Activated CD8-positive, alpha-beta T cell treated with anti-CD3 and anti-CD28 coated beads, Interleukin-2, amount 10 ng/mL, durations not matched to agents 7 days and 5 days (primary cell): ENCODE results near the gene ARHGAP28. TPM values are rescaled to one million over a fixed set of nuclear protein-coding genes. Genes with fewer than 3 reads are reported as not detected.

Experiments used
- ATAC-seq: fragments of 150-1000 bp; cut with Tn5 transposase; one replicate; pipeline ENCODE4 v1.10.0; 2021; ENCODE audit warnings: moderate library complexity
- CTCF ChIA-PET: fragments of 350-600 bp; sonication (Branson Sonifier 250); formaldehyde crosslinking; loops from one replicate; lab custom pipeline; 2021; ENCODE audit warnings: antibody characterized with exemption; lab: Charles Lee
- POLR2A ChIA-PET: fragments of 350-600 bp; sonication (Branson Sonifier 250); formaldehyde crosslinking; loops from one replicate; lab custom pipeline; 2021; ENCODE audit warnings: antibody characterized with exemption; lab: Charles Lee
- DNase-seq: peaks from one replicate; pipeline ENCODE4 v3.0.0-alpha.2; 2020
- H3K27ac Mint-ChIP-seq: one replicate; pipeline ENCODE4 v1.8.0; 2021; ENCODE audit warnings: mild to moderate bottlenecking, mixed read lengths
- H3K27me3 Mint-ChIP-seq: one replicate; pipeline ENCODE4 v1.8.0; 2021; ENCODE audit warnings: low read depth, mixed read lengths
- H3K36me3 Mint-ChIP-seq: one replicate; pipeline ENCODE4 v1.8.0; 2021; ENCODE audit warnings: low read depth, mixed read lengths
- H3K4me1 Mint-ChIP-seq: one replicate; pipeline ENCODE4 v1.8.0; 2021; ENCODE audit warnings: low read depth, mixed read lengths
- H3K4me3 Mint-ChIP-seq: one replicate; pipeline ENCODE4 v1.8.0; 2021; ENCODE audit warnings: mild to moderate bottlenecking, mixed read lengths
- H3K9me3 Mint-ChIP-seq: one replicate; pipeline ENCODE4 v1.8.0; 2022; ENCODE audit warnings: mixed read lengths; ENCODE audit not compliant: insufficient read depth
- total RNA-seq, 2 experiments: library from RNA; stranded (reverse); gene quantifications; one replicate each; pipeline ENCODE4 v1.2.3, GENCODE V29; 2021

ARHGAP28 gene
- total RNA-seq, 2 experiments from 2014 or later, result not detected

- CTCF ChIA-PET, result no interaction called here
- Mint-ChIP-seq H3K4me3 (no peak overlapping the region), H3K9me3 (no peaks in the 10 kb centered on the region), H3K27me3 (no peaks in the 10 kb centered on the region), H3K4me1 (no peaks in the 10 kb centered on the region), H3K27ac (no peak overlapping the region), H3K36me3 (no peaks in the 10 kb centered on the region)
- ATAC-seq (no peak), DNase-seq (no peak)
- POLR2A ChIA-PET, result no interaction called here
Measured at GRCh38 chr18:6719098-6719846, 10.2 kb upstream of the ARHGAP28 start.

GRCh38 chr18:6719910-6720683, 9.4 kb upstream of the ARHGAP28 start:
- ATAC-seq (no peak), DNase-seq (no peak)
- ChIA-PET CTCF (no interaction called here), POLR2A (no interaction called here)
- no peak overlapping the region for H3K27ac Mint-ChIP-seq
- H3K4me3 Mint-ChIP-seq, result no peak overlapping the region
- no peaks in the 10 kb centered on the region for H3K4me1 Mint-ChIP-seq
- H3K27me3 Mint-ChIP-seq, result no peaks in the 10 kb centered on the region
- H3K9me3 Mint-ChIP-seq, result no peaks in the 10 kb centered on the region
- H3K36me3 Mint-ChIP-seq, result no peaks in the 10 kb centered on the region

GRCh38 chr18:6721755-6722154, 7.8 kb upstream of the ARHGAP28 start:
- no peak for ATAC-seq
- H3K9me3 Mint-ChIP-seq, result no peaks in the 10 kb centered on the region
- ChIA-PET POLR2A (no interaction called here), CTCF (no interaction called here)
- H3K36me3 Mint-ChIP-seq, result no peaks in the 10 kb centered on the region
- no peak for DNase-seq
- no peak overlapping the region for H3K4me3 Mint-ChIP-seq
- no peaks in the 10 kb centered on the region for H3K4me1 Mint-ChIP-seq
- no peak overlapping the region for H3K27ac Mint-ChIP-seq
- H3K27me3 Mint-ChIP-seq, result no peaks in the 10 kb centered on the region

- ATAC-seq (no peak), DNase-seq (no peak)
- H3K36me3 Mint-ChIP-seq, result no peaks in the 10 kb centered on the region
- H3K4me1 Mint-ChIP-seq, result no peaks in the 10 kb centered on the region
- no peak overlapping the region for H3K4me3 Mint-ChIP-seq
- ChIA-PET POLR2A (no interaction called here), CTCF (no interaction called here)
- no peaks in the 10 kb centered on the region for H3K27me3 Mint-ChIP-seq
- no peak overlapping the region for H3K27ac Mint-ChIP-seq
- no peaks in the 10 kb centered on the region for H3K9me3 Mint-ChIP-seq
Measured at GRCh38 chr18:6722690-6723089, 6.8 kb upstream of the ARHGAP28 start.

- DNase-seq, result no peak
- CTCF ChIA-PET, result no interaction called here
- H3K4me3 Mint-ChIP-seq, result no peak overlapping the region
- POLR2A ChIA-PET, result no interaction called here
- H3K27ac Mint-ChIP-seq, result no peak overlapping the region
- no peaks in the 10 kb centered on the region for H3K36me3 Mint-ChIP-seq
- H3K4me1 Mint-ChIP-seq, result peaks cover 4% of the 10 kb centered on the region
- peaks cover 12% of the 10 kb centered on the region for H3K27me3 Mint-ChIP-seq
- no peak for ATAC-seq
- H3K9me3 Mint-ChIP-seq, result no peaks in the 10 kb centered on the region
Measured at GRCh38 chr18:6724331-6724730, 5.2 kb upstream of the ARHGAP28 start.

GRCh38 chr18:6728331-6728730, 1.2 kb upstream of the ARHGAP28 start:
- ChIA-PET POLR2A (no interaction called here), CTCF (no interaction called here)
- Mint-ChIP-seq H3K9me3 (no peaks in the 10 kb centered on the region), H3K36me3 (no peaks in the 10 kb centered on the region), H3K27me3 (peaks cover 20% of the 10 kb centered on the region), H3K4me1 (peaks cover 6% of the 10 kb centered on the region), H3K4me3 (no peak overlapping the region), H3K27ac (no peak overlapping the region)
- no peak for ATAC-seq
- no peak for DNase-seq

- Mint-ChIP-seq H3K9me3 (no peaks in the 10 kb centered on the region), H3K4me3 (peak overlapping the region; percentile 47), H3K4me1 (peaks cover 6% of the 10 kb centered on the region), H3K27ac (no peak overlapping the region), H3K36me3 (no peaks in the 10 kb centered on the region), H3K27me3 (peaks cover 20% of the 10 kb centered on the region)
- ChIA-PET POLR2A (no interaction called here), CTCF (no interaction called here)
- DNase-seq, result no peak
- no peak for ATAC-seq
Measured at GRCh38 chr18:6728809-6729246, 688 bp upstream of the ARHGAP28 start.

GRCh38 chr18:6730416-6731221, 1.1 kb downstream of the ARHGAP28 start:
- Mint-ChIP-seq H3K4me1 (peaks cover 6% of the 10 kb centered on the region), H3K27ac (no peak overlapping the region)
- POLR2A ChIA-PET, result no interaction called here

GRCh38 chr18:6731222-6731596, 1.7 kb downstream of the ARHGAP28 start:
- POLR2A ChIA-PET, result no interaction called here
- H3K36me3 Mint-ChIP-seq, result no peaks in the 10 kb centered on the region

More at GRCh38 chr18:6730416-6731221, 1.1 kb downstream of the ARHGAP28 start:
- DNase-seq (no peak), ATAC-seq (no peak)
- Mint-ChIP-seq H3K9me3 (no peaks in the 10 kb centered on the region), H3K36me3 (no peaks in the 10 kb centered on the region), H3K4me3 (no peak overlapping the region), H3K27me3 (peaks cover 20% of the 10 kb centered on the region)
- CTCF ChIA-PET, result no interaction called here

GRCh38 chr18:6732952-6733351, 3.4 kb downstream of the ARHGAP28 start:
- H3K4me1 Mint-ChIP-seq, result peaks cover 6% of the 10 kb centered on the region
- no peaks in the 10 kb centered on the region for H3K9me3 Mint-ChIP-seq
- H3K36me3 Mint-ChIP-seq, result no peaks in the 10 kb centered on the region
- no peak for ATAC-seq
- no peak overlapping the region for H3K27ac Mint-ChIP-seq
- ChIA-PET POLR2A (no interaction called here), CTCF (no interaction called here)
- no peak overlapping the region for H3K4me3 Mint-ChIP-seq
- H3K27me3 Mint-ChIP-seq, result peaks cover 20% of the 10 kb centered on the region
- DNase-seq, result no peak

More at GRCh38 chr18:6731222-6731596, 1.7 kb downstream of the ARHGAP28 start:
- no peak overlapping the region for H3K4me3 Mint-ChIP-seq
- ATAC-seq (no peak), DNase-seq (no peak)
- no peak overlapping the region for H3K27ac Mint-ChIP-seq
- CTCF ChIA-PET, result no interaction called here
- peaks cover 6% of the 10 kb centered on the region for H3K4me1 Mint-ChIP-seq
- no peaks in the 10 kb centered on the region for H3K9me3 Mint-ChIP-seq
- H3K27me3 Mint-ChIP-seq, result peaks cover 20% of the 10 kb centered on the region

GRCh38 chr18:6733758-6734157, 4.2 kb downstream of the ARHGAP28 start:
- CTCF ChIA-PET, result no interaction called here
- Mint-ChIP-seq H3K36me3 (no peaks in the 10 kb centered on the region), H3K9me3 (no peaks in the 10 kb centered on the region), H3K4me3 (no peak overlapping the region), H3K27ac (no peak overlapping the region), H3K27me3 (peaks cover 13% of the 10 kb centered on the region), H3K4me1 (peaks cover 6% of the 10 kb centered on the region)
- ATAC-seq (no peak), DNase-seq (no peak)
- POLR2A ChIA-PET, result no interaction called here
